ENCODE data around the gene UBE3D. TPM values are rescaled to one million over a fixed set of nuclear protein-coding genes. Genes with fewer than 3 reads are reported as not detected.
"Not testable (repeated sequence)": the region's sequence is repeated elsewhere in the genome, so short reads cannot be mapped to it uniquely, and the experiment has no call there.

The UBE3D gene
- polyA plus RNA-seq, 1 donor = 12.2 TPM

GRCh38 chr6:82914511-82914910, 151.1 kb downstream of the UBE3D start:
- DNase-seq = no peak

- no peak for DNase-seq
Measured at GRCh38 chr6:82910820-82911219, 154.8 kb downstream of the UBE3D start.

GRCh38 chr6:82910395-82910794, 155.2 kb downstream of the UBE3D start:
- no peak for DNase-seq

GRCh38 chr6:82909551-82909950, 156.1 kb downstream of the UBE3D start:
- no peak for DNase-seq

- no peak for DNase-seq
Measured at GRCh38 chr6:82908661-82909060, 157.0 kb downstream of the UBE3D start.

GRCh38 chr6:82906951-82907350, 158.7 kb downstream of the UBE3D start:
- DNase-seq = no peak

- no peak for DNase-seq
Measured at GRCh38 chr6:82906489-82906888, 159.2 kb downstream of the UBE3D start.

GRCh38 chr6:82904860-82905259, 160.8 kb downstream of the UBE3D start:
- DNase-seq = no peak

GRCh38 chr6:82904257-82904656, 161.4 kb downstream of the UBE3D start:
- no peak for DNase-seq

- DNase-seq = no peak
Measured at GRCh38 chr6:82902290-82902689, 163.4 kb downstream of the UBE3D start.

GRCh38 chr6:82894653-82895259, 170.9 kb downstream of the UBE3D start:
- no peak for DNase-seq

GRCh38 chr6:82893889-82894652, 171.6 kb downstream of the UBE3D start:
- no peak for DNase-seq

- not testable (repeated sequence) for DNase-seq
Measured at GRCh38 chr6:82891503-82891902, 174.1 kb downstream of the UBE3D start.

GRCh38 chr6:82891076-82891475, 174.6 kb downstream of the UBE3D start:
- no peak for DNase-seq

GRCh38 chr6:82890240-82890639, 175.4 kb downstream of the UBE3D start:
- no peak for DNase-seq

- DNase-seq = no peak
Measured at GRCh38 chr6:82889143-82889542, 176.5 kb downstream of the UBE3D start.

GRCh38 chr6:82882363-82883023, 183.1 kb downstream of the UBE3D start:
- DNase-seq = no peak

- no peak for DNase-seq
Measured at GRCh38 chr6:82881519-82881918, 184.1 kb downstream of the UBE3D start.

- no peak for DNase-seq
Measured at GRCh38 chr6:82878812-82879211, 186.8 kb downstream of the UBE3D start.

GRCh38 chr6:82877213-82878195, 188.1 kb downstream of the UBE3D start:
- no peak for DNase-seq

GRCh38 chr6:82875573-82876185, 190.0 kb downstream of the UBE3D start:
- no peak for DNase-seq

GRCh38 chr6:82874867-82875266, 190.8 kb downstream of the UBE3D start:
- no peak for DNase-seq

Measured in left kidney (tissue), 2 donors.